RWPE2 (cell line): ENCODE data around the gene JADE3.

Source experiments
- ATAC-seq: fragments of 200-7000 bp; cut with Tn5 transposase; 3 replicates; pipeline ENCODE4 v1.9.1; 2021; ENCODE audit warnings: low read depth
- DNase-seq: peaks from one replicate; pipeline ENCODE4 v3.0.0-alpha.2; 2020; ENCODE audit warnings: low spot score
- H3K27ac ChIP-seq: fragments of 450-650 bp; 2 replicates; pipeline ENCODE4 v1.5.1; 2017; ENCODE audit warnings: mild to moderate bottlenecking; ENCODE audit not compliant: poor library complexity, severe bottlenecking
- H3K27me3 ChIP-seq: fragments of 250-450 bp; sonication (Bioruptor Pico); 2 replicates; pipeline ENCODE4 v1.5.1; 2021; ENCODE audit warnings: mild to moderate bottlenecking, moderate library complexity; ENCODE audit not compliant: insufficient read depth, poor library complexity, severe bottlenecking
- H3K36me3 ChIP-seq: fragments of 250-450 bp; sonication (Bioruptor Pico); 2 replicates; pipeline ENCODE4 v1.5.1; 2020; ENCODE audit warnings: low read depth, mild to moderate bottlenecking, moderate library complexity
- H3K4me1 ChIP-seq: fragments of 250-450 bp; sonication (Bioruptor Pico); 2 replicates; pipeline ENCODE4 v1.5.1; 2021; ENCODE audit warnings: mild to moderate bottlenecking, moderate library complexity; ENCODE audit not compliant: insufficient read depth, poor library complexity, severe bottlenecking
- H3K4me3 ChIP-seq: fragments of 250-450 bp; sonication (Bioruptor Pico); 2 replicates; pipeline ENCODE4 v1.5.1; 2021; ENCODE audit warnings: mild to moderate bottlenecking, moderate library complexity; ENCODE audit not compliant: severe bottlenecking
- H3K9me3 ChIP-seq: fragments of 250-450 bp; sonication (Bioruptor Pico); 2 replicates; pipeline ENCODE4 v1.5.1; 2021; ENCODE audit warnings: mild to moderate bottlenecking, moderate library complexity; ENCODE audit not compliant: severe bottlenecking
- CTCF ChIP-seq: fragments of 450-650 bp; IDR thresholded peaks from one replicate; pipeline ENCODE4 v1.5.1; 2017; ENCODE audit warnings: mild to moderate bottlenecking, moderate library complexity; ENCODE audit not compliant: poor library complexity, severe bottlenecking

Gene JADE3

GRCh38 chrX:46984705-46985104, 72.5 kb downstream of the JADE3 start:
- no peak overlapping the region for H3K27ac ChIP-seq
- ATAC-seq, result no peak
- H3K4me1 ChIP-seq, result no peaks in the 10 kb centered on the region
- no peak for TF ChIP-seq CTCF
- H3K36me3 ChIP-seq, result no peaks in the 10 kb centered on the region
- H3K4me3 ChIP-seq, result no peak overlapping the region
- DNase-seq, result no peak
- H3K9me3 ChIP-seq, result no peaks in the 10 kb centered on the region
- H3K27me3 ChIP-seq, result no peaks in the 10 kb centered on the region

- no peak for TF ChIP-seq CTCF
- H3K4me1 ChIP-seq, result no peaks in the 10 kb centered on the region
- H3K27me3 ChIP-seq, result no peaks in the 10 kb centered on the region
- no peak overlapping the region for H3K27ac ChIP-seq
- no peaks in the 10 kb centered on the region for H3K36me3 ChIP-seq
- no peak overlapping the region for H3K4me3 ChIP-seq
- H3K9me3 ChIP-seq, result no peaks in the 10 kb centered on the region
- no peak for DNase-seq
- no peak for ATAC-seq
Observed at GRCh38 chrX:46989548-46989947, 77.3 kb downstream of the JADE3 start.

- no peaks in the 10 kb centered on the region for H3K36me3 ChIP-seq
- ATAC-seq, result no peak
- no peaks in the 10 kb centered on the region for H3K27me3 ChIP-seq
- no peak for DNase-seq
- no peak overlapping the region for H3K27ac ChIP-seq
- no peaks in the 10 kb centered on the region for H3K9me3 ChIP-seq
- no peak for TF ChIP-seq CTCF
- H3K4me1 ChIP-seq, result no peaks in the 10 kb centered on the region
- H3K4me3 ChIP-seq, result no peak overlapping the region
Observed at GRCh38 chrX:46991664-46992063, 79.4 kb downstream of the JADE3 start.

GRCh38 chrX:46992070-46992469, 79.8 kb downstream of the JADE3 start:
- Histone ChIP-seq H3K27me3 (no peaks in the 10 kb centered on the region), H3K36me3 (no peaks in the 10 kb centered on the region), H3K27ac (no peak overlapping the region), H3K9me3 (no peaks in the 10 kb centered on the region), H3K4me1 (no peaks in the 10 kb centered on the region), H3K4me3 (no peak overlapping the region)
- no peak for DNase-seq
- no peak for ATAC-seq
- TF ChIP-seq CTCF, result no peak

- Histone ChIP-seq H3K36me3 (no peaks in the 10 kb centered on the region), H3K27ac (no peak overlapping the region), H3K4me1 (no peaks in the 10 kb centered on the region), H3K27me3 (no peaks in the 10 kb centered on the region), H3K9me3 (no peaks in the 10 kb centered on the region), H3K4me3 (no peak overlapping the region)
- no peak for DNase-seq
- no peak for ATAC-seq
- TF ChIP-seq CTCF, result no peak
Observed at GRCh38 chrX:46994096-46994495, 81.9 kb downstream of the JADE3 start.
